Stomach smooth muscle (tissue), 2 donors: ENCODE results near the gene FAXDC2.
"Not testable (repeated sequence)": the region's sequence is repeated elsewhere in the genome, so short reads cannot be mapped to it uniquely, and the experiment has no call there.

Experiments
- H3K27ac ChIP-seq: one replicate; pipeline ENCODE4 v1.7.0; 2013; ENCODE audit warnings: mild to moderate bottlenecking, low read length, inconsistent platforms
- H3K27me3 ChIP-seq, 2 donors: one replicate each; pipeline ENCODE4 v1.7.0; 2013; ENCODE audit warnings: low read length in 2 of 2; ENCODE audit not compliant: insufficient read depth in 2 of 2, control insufficient read depth in 1 of 2
- H3K36me3 ChIP-seq, 2 donors: one replicate each; pipeline ENCODE4 v1.7.0; 2013; ENCODE audit warnings: low read length in 2 of 2; ENCODE audit not compliant: control insufficient read depth in 2 of 2, insufficient read depth in 2 of 2
- H3K4me1 ChIP-seq: one replicate; pipeline ENCODE4 v1.7.0; 2013; ENCODE audit warnings: low read length; ENCODE audit not compliant: control insufficient read depth, insufficient read depth
- H3K4me3 ChIP-seq, 2 donors: one replicate each; pipeline ENCODE4 v1.7.0; 2013; ENCODE audit warnings: low read length in 2 of 2
- H3K9ac ChIP-seq, 2 donors: one replicate each; pipeline ENCODE4 v1.7.0; 2013; ENCODE audit warnings: low read length in 2 of 2, mild to moderate bottlenecking in 1 of 2
- H3K9me3 ChIP-seq, 2 donors: one replicate each; pipeline ENCODE4 v1.7.0; 2013; ENCODE audit warnings: low read length in 2 of 2; ENCODE audit not compliant: control insufficient read depth in 2 of 2
- donor health status: healthy.
- donor health status: Pancreatic carcinoma.

FAXDC2 gene

GRCh38 chr5:154830219-154830595 is 20.2 kb downstream of the FAXDC2 start:
- H3K9ac ChIP-seq = no peak overlapping the region
- peaks cover 15 to 29% of the 10 kb centered on the region in 2 donors for H3K36me3 ChIP-seq
- no peaks in the 10 kb centered on the region for H3K9me3 ChIP-seq
- H3K4me3 ChIP-seq = no peak overlapping the region
- peaks cover 8% of the 10 kb centered on the region for H3K4me1 ChIP-seq
- H3K27me3 ChIP-seq = no peaks in the 10 kb centered on the region
- no peak overlapping the region for H3K27ac ChIP-seq

GRCh38 chr5:154829589-154830218 is 20.7 kb downstream of the FAXDC2 start:
- Histone ChIP-seq H3K4me3 (no peak overlapping the region), H3K27ac (no peak overlapping the region), H3K9me3 (no peaks in the 10 kb centered on the region), H3K27me3 (no peaks in the 10 kb centered on the region), H3K9ac (no peak overlapping the region), H3K4me1 (peaks cover 3% of the 10 kb centered on the region), H3K36me3 (peaks cover 15 to 29% of the 10 kb centered on the region in 2 donors)

- H3K9ac ChIP-seq = no peak overlapping the region
- H3K9me3 ChIP-seq = no peaks in the 10 kb centered on the region
- peaks cover 17 to 31% of the 10 kb centered on the region in 2 donors for H3K36me3 ChIP-seq
- H3K4me3 ChIP-seq = no peak overlapping the region
- H3K27ac ChIP-seq = no peak overlapping the region
- no peaks in the 10 kb centered on the region for H3K27me3 ChIP-seq
- H3K4me1 ChIP-seq = peaks cover 3% of the 10 kb centered on the region
Observed at GRCh38 chr5:154829181-154829588, 21.2 kb downstream of the FAXDC2 start.

GRCh38 chr5:154824070-154824469 is 26.3 kb downstream of the FAXDC2 start:
- Histone ChIP-seq H3K27me3 (no peaks in the 10 kb centered on the region), H3K9me3 (no peaks in the 10 kb centered on the region), H3K4me3 (no peak overlapping the region), H3K36me3 (peaks cover 47 to 57% of the 10 kb centered on the region in 2 donors), H3K27ac (no peak overlapping the region), H3K4me1 (peaks cover under 1% of the 10 kb centered on the region), H3K9ac (no peak overlapping the region)

- Histone ChIP-seq H3K36me3 (peaks cover 47 to 59% of the 10 kb centered on the region in 2 donors), H3K27me3 (no peaks in the 10 kb centered on the region), H3K9me3 (no peaks in the 10 kb centered on the region), H3K4me3 (no peak overlapping the region), H3K4me1 (peaks cover 5% of the 10 kb centered on the region), H3K27ac (no peak overlapping the region), H3K9ac (no peak overlapping the region)
Observed at GRCh38 chr5:154823605-154824004, 26.8 kb downstream of the FAXDC2 start.

- Histone ChIP-seq H3K4me1 (peaks cover 11% of the 10 kb centered on the region), H3K36me3 (peaks cover 54 to 57% of the 10 kb centered on the region in 2 donors)
- H3K27ac ChIP-seq, H3K9me3 ChIP-seq, H3K9ac ChIP-seq, H3K27me3 ChIP-seq, H3K4me3 ChIP-seq: not testable (repeated sequence)
Observed at GRCh38 chr5:154822896-154823295, 27.5 kb downstream of the FAXDC2 start.

- Histone ChIP-seq H3K27me3 (no peaks in the 10 kb centered on the region), H3K9ac (peak overlapping the region in 1 of 2 donors; percentile 13), H3K27ac (no peak overlapping the region), H3K4me1 (peaks cover 20% of the 10 kb centered on the region), H3K36me3 (peaks cover 63 to 67% of the 10 kb centered on the region in 2 donors), H3K9me3 (no peaks in the 10 kb centered on the region), H3K4me3 (no peak overlapping the region)
Observed at GRCh38 chr5:154820383-154820782, 30.0 kb downstream of the FAXDC2 start.

GRCh38 chr5:154819546-154819945 is 30.9 kb downstream of the FAXDC2 start:
- H3K27me3 ChIP-seq = no peaks in the 10 kb centered on the region
- H3K9me3 ChIP-seq = no peaks in the 10 kb centered on the region
- no peak overlapping the region for H3K27ac ChIP-seq
- no peak overlapping the region for H3K9ac ChIP-seq
- H3K4me3 ChIP-seq = no peak overlapping the region
- peaks cover 20% of the 10 kb centered on the region for H3K4me1 ChIP-seq
- peaks cover 68 to 72% of the 10 kb centered on the region in 2 donors for H3K36me3 ChIP-seq

GRCh38 chr5:154818471-154819116 is 31.8 kb downstream of the FAXDC2 start:
- peak overlapping the region in 1 of 2 donors; percentile 9 for H3K9ac ChIP-seq
- H3K4me3 ChIP-seq = no peak overlapping the region
- no peaks in the 10 kb centered on the region for H3K9me3 ChIP-seq
- H3K36me3 ChIP-seq = peaks cover 61 to 68% of the 10 kb centered on the region in 2 donors
- H3K27ac ChIP-seq = no peak overlapping the region
- peaks cover 20% of the 10 kb centered on the region for H3K4me1 ChIP-seq
- no peaks in the 10 kb centered on the region for H3K27me3 ChIP-seq

- Histone ChIP-seq H3K27ac (peak overlapping the region; percentile 41), H3K4me1 (peaks cover 20% of the 10 kb centered on the region), H3K9me3 (no peaks in the 10 kb centered on the region), H3K9ac (no peak overlapping the region), H3K36me3 (peaks cover 62 to 67% of the 10 kb centered on the region in 2 donors), H3K4me3 (no peak overlapping the region), H3K27me3 (no peaks in the 10 kb centered on the region)
Observed at GRCh38 chr5:154817815-154818214, 32.6 kb downstream of the FAXDC2 start.

- H3K4me1 ChIP-seq = peaks cover 20% of the 10 kb centered on the region
- H3K27me3 ChIP-seq = no peaks in the 10 kb centered on the region
- H3K9ac ChIP-seq = peak overlapping the region in 1 of 2 donors; percentile 21
- no peak overlapping the region for H3K4me3 ChIP-seq
- H3K36me3 ChIP-seq = peaks cover 54 to 63% of the 10 kb centered on the region in 2 donors
- no peaks in the 10 kb centered on the region for H3K9me3 ChIP-seq
- H3K27ac ChIP-seq = no peak overlapping the region
Observed at GRCh38 chr5:154816891-154817492, 33.4 kb downstream of the FAXDC2 start.
